HepG2 (cell line): Measurements from ENCODE around the gene SDHAF3. TPM values are rescaled to one million over a fixed set of nuclear protein-coding genes. Genes with fewer than 3 reads are reported as not detected.

ENCODE experiments used
- FOXO1 ChIP-seq: sonication (generic); formaldehyde crosslinking; IDR thresholded peaks from 2 replicates; pipeline ENCODE4 v1.4.0; 2020; ENCODE audit warnings: missing genetic modification reagents
- GPN1 ChIP-seq: sonication (generic); formaldehyde crosslinking; IDR thresholded peaks from 2 replicates; pipeline ENCODE4 v1.5.1; 2020; ENCODE audit warnings: missing genetic modification reagents, borderline replicate concordance
- HMG20A ChIP-seq: IDR thresholded peaks from 2 replicates; pipeline ENCODE4 v1.6.1; 2016; ENCODE audit warnings: borderline replicate concordance
- HNRNPUL1 ChIP-seq: fragments of 200-400 bp; formaldehyde crosslinking; IDR thresholded peaks from 2 replicates; pipeline ENCODE4 v1.6.1; 2017; ENCODE audit warnings: low read depth, mild to moderate bottlenecking, low read length, moderate library complexity
- NFAT5 ChIP-seq: sonication (generic); formaldehyde crosslinking; IDR thresholded peaks from 2 replicates; pipeline ENCODE4 v1.4.0; 2020; ENCODE audit warnings: missing genetic modification reagents
- RCOR2 ChIP-seq: IDR thresholded peaks from 2 replicates; pipeline ENCODE4 v1.6.1; 2016; ENCODE audit warnings: missing biosample characterization, missing genetic modification reagents
- REXO4 ChIP-seq: sonication (generic); formaldehyde crosslinking; IDR thresholded peaks from 2 replicates; pipeline ENCODE4 v1.8.0; 2022; ENCODE audit warnings: missing genetic modification reagents, mild to moderate bottlenecking, borderline replicate concordance
- TCF7 ChIP-seq: sonication (generic); IDR thresholded peaks from 2 replicates; pipeline ENCODE4 v1.6.1; 2016; ENCODE audit warnings: antibody characterized with exemption, low read depth
- U2AF1 ChIP-seq: fragments of 200-400 bp; formaldehyde crosslinking; optimal IDR thresholded peaks from 2 replicates; pipeline ENCODE3; 2017; ENCODE audit warnings: mild to moderate bottlenecking, low read depth, low read length
- ZNF20 ChIP-seq: sonication (generic); formaldehyde crosslinking; IDR thresholded peaks from 2 replicates; pipeline ENCODE4 v1.4.0; 2020; ENCODE audit warnings: mild to moderate bottlenecking, moderate library complexity, missing genetic modification reagents
- ZNF205 ChIP-seq: IDR thresholded peaks from 2 replicates; pipeline ENCODE4 v1.6.1; 2018; ENCODE audit warnings: missing biosample characterization, missing genetic modification reagents
- ZNF318 ChIP-seq: sonication (generic); formaldehyde crosslinking; IDR thresholded peaks from 2 replicates; pipeline ENCODE4 v1.4.0; 2020; ENCODE audit warnings: mild to moderate bottlenecking, missing genetic modification reagents
- ZNF451 ChIP-seq: sonication (generic); formaldehyde crosslinking; IDR thresholded peaks from 2 replicates; pipeline ENCODE4 v1.5.0; 2020; ENCODE audit warnings: mild to moderate bottlenecking, missing genetic modification reagents
- polyA plus RNA-seq, 8 experiments: library from polyadenylated mRNA; depleted of rRNA in 3 of 8; stranded (reverse) in 7 of 8; unstranded in 1 of 8; fragments of >200 nt; fragmentation: Illumina TruSeq in 4 of 8; extraction: Trizol in 4 of 8; gene quantifications; 2 replicates each; pipeline versions ENCODE4 v1.2.1 to v1.2.3, GENCODE V29; 2011 to 2016; ENCODE audit warnings: low read depth in 4 of 8, missing spikeins in 1 of 8, mixed read lengths in 1 of 8; ENCODE audit not compliant: insufficient read depth in 1 of 8
- total RNA-seq, 5 experiments: library from RNA; depleted of rRNA; stranded (reverse); fragments of >200 nt; fragmentation: Illumina TruSeq; extraction: Trizol; gene quantifications; 2 replicates each; pipeline ENCODE4 v1.2.3, GENCODE V29; 2016; ENCODE audit warnings: low read depth in 1 of 5

Gene SDHAF3
- total and polyA plus RNA-seq, 2 of the 13 experiments (the other 11 are each of a cell fraction or from before 2014, with no cell fraction given): 15.2 to 32.6 TPM

GRCh38 chr7:97117372-97118188 is at the start of gene SDHAF3 (continued):
- TF ChIP-seq NFAT5 (CRISPR knock-in tag) (no peak; the same call in 1 of the 2 replicates), ZNF318 (CRISPR knock-in tag) (peak; percentile 51; the same call in 1 of the 2 replicates), ZNF20 (CRISPR knock-in tag) (0 out of 2 replicates have a peak, but pooled peaks have one; percentile 17), TCF7 (no peak), U2AF1 (no peak), FOXO1 (CRISPR knock-in tag) (peak; percentile 58; the same call in 1 of the 2 replicates), GPN1 (CRISPR knock-in tag) (no peak), ZNF205 (CRISPR knock-in tag) (0 out of 2 replicates have a peak, but pooled peaks have one; percentile 48), RCOR2 (CRISPR knock-in tag) (peak; percentile 48; the same call in 1 of the 2 replicates), ZNF451 (CRISPR knock-in tag) (no peak), REXO4 (CRISPR knock-in tag) (no peak), HMG20A (CRISPR knock-in tag) (peak; percentile 36; the same call in 1 of the 2 replicates), HNRNPUL1 (no peak)
